ENCODE measurements around the gene UNC45A. TPM values are rescaled to one million over a fixed set of nuclear protein-coding genes. Genes with fewer than 3 reads are reported as not detected.
A peak's percentile ranks its signal among the peaks of the same experiment; 100 is the strongest.

The UNC45A gene
- 55.2 and 69.8 TPM in 2 replicates for total RNA-seq
- 55.3 and 63.3 TPM in 2 replicates for polyA plus RNA-seq

- Histone ChIP-seq H3K4me1 (ENCODE audit: insufficient read depth) (peaks cover 11% of the 10 kb centered on the region), H3K9me2 (replicated peaks; ENCODE audit: insufficient read depth) (no peaks in the 10 kb centered on the region), H4K20me1 (ENCODE audit: insufficient read depth, poor library complexity, severe bottlenecking) (no peaks in the 10 kb centered on the region), H3K4me3 (peak within 1 kb of the TSS; percentile 86), H3K4me2 (peak within 1 kb of the TSS; percentile 100), H3K79me2 (peaks cover 23% of the 10 kb centered on the region), H3K27ac (peak within 1 kb of the TSS; percentile 78), H3K9me3 (ENCODE audit: low read depth) (no peaks in the 10 kb centered on the region), H2AFZ (peak within 1 kb of the TSS; percentile 92), H3K27me3 (no peaks in the 10 kb centered on the region), H3K36me3 (replicated peaks; ENCODE audit: insufficient read depth, low read depth) (no peaks in the 10 kb centered on the region)
- TF ChIP-seq EZH2phosphoT487 (IDR thresholded peaks at IDR 0.05; ENCODE audit: low read depth, severe bottlenecking, unreplicated experiment) = no peak
- TF ChIP-seq EZH2 (IDR thresholded peaks at IDR 0.05; ENCODE audit: borderline replicate concordance) = no peak
- TF ChIP-seq CTCF (IDR thresholded peaks at IDR 0.05; ENCODE audit: poor library complexity) = no peak
- peak; percentile 96 for DNase-seq (ENCODE audit: low spot score)
- 0% methylated on average over 22 of the region's 65 CpGs for WGBS (ENCODE audit: low lambda C conversion rate, missing lambda C conversion rate)
Observed at GRCh38 chr15:90934949-90935751, at the start of gene UNC45A. TSS of gene UNC45A (plus strand) at chr15:90935285. CDS start at chr15:90935325, 40 bp downstream.

- H3K4me3 ChIP-seq = no peak overlapping the region
- no peaks in the 10 kb centered on the region for H3K9me3 ChIP-seq (ENCODE audit: low read depth)
- no peaks in the 10 kb centered on the region for H3K27me3 ChIP-seq
- H3K79me2 ChIP-seq = no peaks in the 10 kb centered on the region
- peaks cover 28% of the 10 kb centered on the region for H3K4me1 ChIP-seq (ENCODE audit: insufficient read depth)
- no peaks in the 10 kb centered on the region for H4K20me1 ChIP-seq (ENCODE audit: insufficient read depth, poor library complexity, severe bottlenecking)
- DNase-seq (ENCODE audit: low spot score) = peak; percentile 84
- no peaks in the 10 kb centered on the region for H3K36me3 ChIP-seq (replicated peaks; ENCODE audit: insufficient read depth, low read depth)
- 80% methylated on average over 23 of the region's 23 CpGs for WGBS (ENCODE audit: low lambda C conversion rate, missing lambda C conversion rate)
- H3K27ac ChIP-seq = no peak overlapping the region
- H3K9me2 ChIP-seq (replicated peaks; ENCODE audit: insufficient read depth) = no peaks in the 10 kb centered on the region
- peak overlapping the region; percentile 95 for H3K4me2 ChIP-seq
- H2AFZ ChIP-seq = no peak overlapping the region
- TF ChIP-seq CTCF (IDR thresholded peaks at IDR 0.05; ENCODE audit: poor library complexity) (peak; percentile 97), EZH2phosphoT487 (IDR thresholded peaks at IDR 0.05; ENCODE audit: low read depth, severe bottlenecking, unreplicated experiment) (no peak)
Observed at GRCh38 chr15:90885432-90886290, 49.4 kb upstream of the UNC45A start.

GRCh38 chr15:90886291-90886614 is 48.8 kb upstream of the UNC45A start:
- H2AFZ ChIP-seq = no peak overlapping the region
- no peaks in the 10 kb centered on the region for H3K9me2 ChIP-seq (replicated peaks; ENCODE audit: insufficient read depth)
- H3K27ac ChIP-seq = no peak overlapping the region
- H4K20me1 ChIP-seq (ENCODE audit: insufficient read depth, poor library complexity, severe bottlenecking) = no peaks in the 10 kb centered on the region
- WGBS (ENCODE audit: low lambda C conversion rate, missing lambda C conversion rate) = 51% methylated on average over 5 of the region's 5 CpGs
- H3K9me3 ChIP-seq (ENCODE audit: low read depth) = no peaks in the 10 kb centered on the region
- no peaks in the 10 kb centered on the region for H3K79me2 ChIP-seq
- H3K4me1 ChIP-seq (ENCODE audit: insufficient read depth) = peaks cover 28% of the 10 kb centered on the region
- TF ChIP-seq CTCF (IDR thresholded peaks at IDR 0.05; ENCODE audit: poor library complexity) (no peak), EZH2 (IDR thresholded peaks at IDR 0.05; ENCODE audit: borderline replicate concordance) (no peak), EZH2phosphoT487 (IDR thresholded peaks at IDR 0.05; ENCODE audit: low read depth, severe bottlenecking, unreplicated experiment) (no peak)
- H3K27me3 ChIP-seq = no peaks in the 10 kb centered on the region
- H3K4me3 ChIP-seq = no peak overlapping the region
- no peaks in the 10 kb centered on the region for H3K36me3 ChIP-seq (replicated peaks; ENCODE audit: insufficient read depth, low read depth)
- DNase-seq (ENCODE audit: low spot score) = no peak
- H3K4me2 ChIP-seq = no peak overlapping the region
